OCI-LY7 (cell line): ENCODE data around the gene RUSC1. TPM values are rescaled to one million over a fixed set of nuclear protein-coding genes. Genes with fewer than 3 reads are reported as not detected.

Experiments
- BruUV-seq: library from RNA; stranded (reverse); fragments of 400-500 nt; replicated peaks from 2 replicates; lab custom pipeline; 2021; lab: Mats Ljungman, UMichigan
- CTCF ChIA-PET: fragments of 300-600 bp; sonication (Branson Sonifier 250); formaldehyde crosslinking; loops from one replicate; lab custom pipeline; 2022; ENCODE audit warnings: antibody characterized with exemption; ENCODE audit not compliant: unreplicated experiment; lab: Charles Lee
- POLR2A ChIA-PET: fragments of 300-600 bp; sonication (Branson Sonifier 250); formaldehyde crosslinking; loops from one replicate; lab custom pipeline; 2022; ENCODE audit warnings: antibody characterized with exemption; lab: Charles Lee
- DNase-seq: peaks from one replicate; pipeline ENCODE4 v3.0.0-alpha.2; 2015; ENCODE audit warnings: low spot score
- H2AFZ ChIP-seq: fragments of 200-600 bp; sonication (generic), shearing (Covaris generic); 2 replicates; pipeline ENCODE4 v1.6.1; 2014; ENCODE audit warnings: mild to moderate bottlenecking, antibody characterized with exemption, low read length, moderate library complexity
- H3K27ac ChIP-seq: fragments of 200-600 bp; sonication (generic); 2 replicates; pipeline ENCODE4 v1.5.1; 2014; ENCODE audit warnings: mixed run types, low read depth, mild to moderate bottlenecking, moderate library complexity, low read length, inconsistent platforms; ENCODE audit not compliant: poor library complexity, severe bottlenecking
- H3K36me3 ChIP-seq: fragments of 200-600 bp; sonication (generic); 2 replicates; pipeline ENCODE4 v1.6.1; 2014; ENCODE audit warnings: mild to moderate bottlenecking, antibody characterized with exemption, low read length, moderate library complexity, mixed read lengths; ENCODE audit not compliant: insufficient read depth
- H3K4me1 ChIP-seq: fragments of 200-600 bp; sonication (generic); 2 replicates; pipeline ENCODE4 v1.5.1; 2014; ENCODE audit warnings: mild to moderate bottlenecking, low read length; ENCODE audit not compliant: insufficient read depth, poor library complexity, severe bottlenecking
- H3K4me2 ChIP-seq: fragments of 200-600 bp; sonication (generic); 2 replicates; pipeline ENCODE4 v1.6.1; 2014; ENCODE audit warnings: mild to moderate bottlenecking, low read length
- H3K4me3 ChIP-seq: fragments of 200-600 bp; sonication (generic); 2 replicates; pipeline ENCODE4 v1.5.1; 2014; ENCODE audit warnings: mild to moderate bottlenecking, low read depth, low read length; ENCODE audit not compliant: poor library complexity, severe bottlenecking
- H3K79me2 ChIP-seq: fragments of 200-600 bp; sonication (generic); 2 replicates; pipeline ENCODE4 v1.6.1; 2016; ENCODE audit warnings: low read depth, mild to moderate bottlenecking, low read length, moderate library complexity, mixed read lengths; ENCODE audit not compliant: insufficient read depth
- H3K9me2 ChIP-seq: fragments of 200-600 bp; sonication (generic); 2 replicates; pipeline ENCODE4 v1.6.1; 2016; ENCODE audit warnings: mild to moderate bottlenecking, low read length, mixed read lengths; ENCODE audit not compliant: insufficient read depth
- H3K9me3 ChIP-seq: fragments of 200-600 bp; sonication (generic); 2 replicates; pipeline ENCODE4 v1.6.1; 2014; ENCODE audit warnings: mild to moderate bottlenecking, mixed run types, low read length, mixed read lengths
- H4K20me1 ChIP-seq: fragments of 200-600 bp; sonication (generic); 2 replicates; pipeline ENCODE4 v1.6.1; 2014; ENCODE audit warnings: mild to moderate bottlenecking, antibody characterized with exemption, low read length, moderate library complexity, mixed read lengths; ENCODE audit not compliant: insufficient read depth
- CTCF ChIP-seq: fragments of 200-600 bp; sonication (generic); conservative IDR thresholded peaks from 2 replicates; pipeline ENCODE4 v1.5.1; 2014; ENCODE audit warnings: mild to moderate bottlenecking, antibody characterized with exemption, low read length, moderate library complexity, mixed read lengths
- EZH2phosphoT487 ChIP-seq: fragments of 200-600 bp; sonication (generic); IDR thresholded peaks from 2 replicates; pipeline ENCODE4 v1.6.1; 2018; ENCODE audit warnings: low read depth, borderline replicate concordance, mild to moderate bottlenecking, mixed run types, antibody characterized with exemption, low read length, moderate library complexity, mixed read lengths
- intact Hi-C: fragments of 100-400 bp; cut with micrococcal nuclease; formaldehyde crosslinking; loops from one replicate; pipeline ENCODE4 v1.10.0; 2022; ENCODE audit not compliant: unreplicated experiment
- total RNA-seq, 2 experiments: library from RNA; depleted of rRNA in 1 of 2; stranded (reverse); fragments of >200 nt in 1 of 2; shearing (Covaris generic) in 1 of 2; gene quantifications; 2 replicates each; pipeline ENCODE4 v1.2.3, GENCODE V29; 2014 to 2022

Gene RUSC1
- total RNA-seq, 2 experiments from 2014 or later, result 15.1 to 25.6 TPM

- DNase-seq, result no peak
- no peak for TF ChIP-seq CTCF
- no peak for TF ChIP-seq EZH2phosphoT487
- peaks cover 4% of the 10 kb centered on the region; the same call in 1 of the 2 replicates for H3K36me3 ChIP-seq
- no peaks in the 10 kb centered on the region for H3K9me2 ChIP-seq
- intact Hi-C loops, result no loop called here
- peaks cover 14% of the 10 kb centered on the region for H3K4me1 ChIP-seq
- ChIA-PET CTCF (no interaction called here), POLR2A (no interaction called here)
- H3K9me3 ChIP-seq, result no peaks in the 10 kb centered on the region
- no peaks in the 10 kb centered on the region for H4K20me1 ChIP-seq
- no TSS peak for BruUV-seq
- no peaks in the 10 kb centered on the region; the same call in 1 of the 2 replicates for H3K79me2 ChIP-seq
- no peak overlapping the region for H3K27ac ChIP-seq
- no peak overlapping the region for H3K4me3 ChIP-seq
- no peak overlapping the region for H2AFZ ChIP-seq
- no peak overlapping the region for H3K4me2 ChIP-seq
Observed at GRCh38 chr1:155282488-155283091, 38.1 kb upstream of the RUSC1 start.

- Histone ChIP-seq H3K79me2 (no peaks in the 10 kb centered on the region), H4K20me1 (no peaks in the 10 kb centered on the region), H3K4me3 (no peak overlapping the region), H3K4me1 (no peaks in the 10 kb centered on the region), H2AFZ (no peak overlapping the region), H3K36me3 (peaks cover 4% of the 10 kb centered on the region; the same call in 1 of the 2 replicates), H3K4me2 (no peak overlapping the region), H3K27ac (no peak overlapping the region), H3K9me2 (no peaks in the 10 kb centered on the region), H3K9me3 (no peaks in the 10 kb centered on the region)
- POLR2A ChIA-PET, result no interaction called here
- intact Hi-C loops, result no loop called here
- DNase-seq, result no peak
- CTCF ChIA-PET, result no interaction called here
- TF ChIP-seq CTCF (no peak), EZH2phosphoT487 (no peak)
- no TSS peak for BruUV-seq
Observed at GRCh38 chr1:155284476-155284875, 36.2 kb upstream of the RUSC1 start.

- Histone ChIP-seq H2AFZ (no peak overlapping the region), H4K20me1 (no peaks in the 10 kb centered on the region), H3K4me2 (no peak overlapping the region), H3K4me1 (no peaks in the 10 kb centered on the region), H3K9me3 (no peaks in the 10 kb centered on the region), H3K79me2 (no peaks in the 10 kb centered on the region), H3K27ac (no peak overlapping the region), H3K36me3 (peaks cover 4% of the 10 kb centered on the region; the same call in 1 of the 2 replicates), H3K9me2 (no peaks in the 10 kb centered on the region), H3K4me3 (no peak overlapping the region)
- DNase-seq, result no peak
- TF ChIP-seq EZH2phosphoT487 (no peak), CTCF (no peak)
- ChIA-PET POLR2A (interaction anchor here (0.6 kb wide), 1 partner anchor 23 kb away, joined by 3 read pairs; no protein-coding TSS in a partner anchor), CTCF (no interaction called here)
- BruUV-seq, result no TSS peak
- intact Hi-C loops, result no loop called here
Observed at GRCh38 chr1:155285063-155285462, 35.6 kb upstream of the RUSC1 start.
